Heart left ventricle (tissue), 16 donors: ENCODE data around the gene TNFAIP8L1. TPM values are rescaled to one million over a fixed set of nuclear protein-coding genes. Genes with fewer than 3 reads are reported as not detected.

ENCODE experiments used
- ATAC-seq, 4 donors: fragments of 200-7000 bp; cut with Tn5 transposase; one replicate each; pipeline ENCODE4 v1.9.1; 2020 to 2022; ENCODE audit warnings: moderate library complexity in 4 of 4, mild to moderate bottlenecking in 3 of 4, moderate number of reproducible peaks in 1 of 4
- DNase-seq, 5 donors: peaks; one replicate each; pipeline ENCODE4 v3.0.0-alpha.2; 2020
- H3K27ac ChIP-seq, 12 donors: fragments of 200-600 bp; sonication (generic) in 4 of 12; one replicate each; pipeline versions ENCODE4 v1.5.0 to v1.8.0; 2016 to 2022; ENCODE audit warnings: mild to moderate bottlenecking in 2 of 12
- H3K27me3 ChIP-seq, 9 donors: fragments of 200-600 bp; sonication (generic) in 2 of 9; one replicate each; pipeline versions ENCODE4 v1.5.1 to v1.8.0; 2016 to 2022; ENCODE audit warnings: mild to moderate bottlenecking in 3 of 9
- H3K36me3 ChIP-seq, 9 donors: fragments of 200-600 bp; sonication (generic) in 2 of 9; one replicate each; pipeline versions ENCODE4 v1.5.0 to v1.8.0; 2018 to 2022; ENCODE audit warnings: mild to moderate bottlenecking in 2 of 9
- H3K4me1 ChIP-seq, 12 donors: fragments of 200-600 bp; sonication (generic) in 4 of 12; one replicate each; pipeline versions ENCODE4 v1.5.0 to v1.8.0; 2016 to 2022; ENCODE audit warnings: mild to moderate bottlenecking in 3 of 12
- H3K4me3 ChIP-seq, 12 donors: fragments of 200-600 bp; sonication (generic) in 4 of 12; one replicate each; pipeline versions ENCODE4 v1.5.0 to v1.8.0; 2017 to 2022; ENCODE audit warnings: mild to moderate bottlenecking in 9 of 12, moderate library complexity in 4 of 12
- H3K9me3 ChIP-seq, 12 donors: fragments of 200-600 bp; sonication (generic) in 4 of 12; one replicate each; pipeline versions ENCODE4 v1.5.0 to v1.8.0; 2016 to 2022; ENCODE audit warnings: mild to moderate bottlenecking in 1 of 12
- CTCF ChIP-seq, 12 donors: fragments of 200-600 bp; sonication (generic) in 4 of 12; IDR thresholded peaks; one replicate each; pipeline versions ENCODE4 v1.5.0 to v1.8.0; 2018 to 2022; ENCODE audit warnings: antibody characterized with exemption in 12 of 12, mild to moderate bottlenecking in 5 of 12
- POLR2A ChIP-seq, 2 donors: fragments of 450-650 bp; IDR thresholded peaks; one replicate each; pipeline ENCODE4 v1.6.1; 2017; ENCODE audit warnings: antibody characterized with exemption in 2 of 2, mild to moderate bottlenecking in 2 of 2, moderate library complexity in 2 of 2
- WGBS, 4 donors: extraction: QIAGEN DNeasy Blood & Tissue Kit in 2 of 4; methylation state at CpG; one replicate each; pipeline versions ENCODE4 v1.1.5 to v1.1.7; 2013 to 2018; 5-methylcytosine and 5-hydroxymethylcytosine counted together
- intact Hi-C, 10 donors: fragments of 100-400 bp; cut with DNase I; formaldehyde crosslinking; loops; one replicate each; pipeline versions ENCODE4 v1.11.1 to v1.14.2; 2022
- polyA plus RNA-seq, 2 donors: library from polyadenylated mRNA; stranded (reverse); fragments of 200-250 nt; gene quantifications; one replicate each; pipeline ENCODE4 v1.2.3, GENCODE V29; 2013
- total RNA-seq, 9 donors: library from RNA; depleted of rRNA in 2 of 9; stranded (reverse); fragments of >200 nt in 2 of 9; fragmentation: NEBNext Ultra II Directional in 3 of 9; extraction: Animal tissue kit (Norgen Biotek cat#: 25700) in 3 of 9; gene quantifications; one replicate each; pipeline versions ENCODE4 v1.1.0 to v1.2.4, GENCODE V29; 2016 to 2023
- donor health status: ischemic (EF 13 %, LVEDD 7.1; RV severe dilation, severe dysfunction).
- donor health status: healthy with polysubstance abuse.
- donor health status: DM: no; HTN: yes; CAD: no.
- donor health status: DM: no; HTN: no; CAD: no.
- donor health status: ischemic (EF 25% LVEDD 6.9; RV normal size, moderate dysfunction).
- donor health status: ischemic (EF 25% LVEDD 5.7; RV mildly dilated, moderate dysfunction).
- donor health status: healthy.
- donor health status: DM: yes; HTN: yes; CAD: no.
- donor health status: ischemic (EF 35%, LVEDD 5.7; RV mildly dilated, moderate dysfunction).
- donor health status: nonischemic (EF 11% LVEDD 7.7; RV severe dilation, severe dysfunction).
- donor health status: DM: yes; HTN: yes; CAD: no.
- donor health status: PGD.
- donor health status: ischemic (EF 29% LVEDD 5.4; RV normal size, mild dysfunction).
- donor health status: nonischemic (EF 23%, LVEDD 6.1; RV moderate dilation, normal function).

Gene TNFAIP8L1
- total and polyA plus RNA-seq, 11 donors, result 2.8 to 15.1 (median 6.1) TPM

GRCh38 chr19:4620675-4621074 lies 18.6 kb upstream of the TNFAIP8L1 start:
- DNase-seq (no peak), ATAC-seq (no peak)
- intact Hi-C loops, result no loop called here
- TF ChIP-seq POLR2A (IDR thresholded peaks at IDR 0.05), result no peak
- TF ChIP-seq CTCF (IDR thresholded peaks at IDR 0.05), result no peak
- Histone ChIP-seq H3K27ac (no peak overlapping the region), H3K36me3 (no peaks in the 10 kb centered on the region), H3K4me3 (no peak overlapping the region), H3K4me1 (no peaks in the 10 kb centered on the region), H3K27me3 (peaks cover 0 to 31% (median 11%) of the 10 kb centered on the region in 9 donors), H3K9me3 (no peaks in the 10 kb centered on the region)
- WGBS, 4 donors, result 44 to 78% (median 49%) methylated on average over 2 of the region's 2 CpGs

- Histone ChIP-seq H3K36me3 (no peaks in the 10 kb centered on the region), H3K9me3 (no peaks in the 10 kb centered on the region), H3K27me3 (peaks cover 0 to 31% (median 13%) of the 10 kb centered on the region in 9 donors), H3K4me3 (no peak overlapping the region), H3K27ac (no peak overlapping the region), H3K4me1 (no peaks in the 10 kb centered on the region)
- intact Hi-C loops, result no loop called here
- WGBS, 4 donors, result 41 to 46% (median 42%) methylated on average over 12 of the region's 12 CpGs
- ATAC-seq (peak in 1 of 4 donors; percentile 34), DNase-seq (peak in 1 of 5 donors; percentile 25)
- TF ChIP-seq POLR2A (IDR thresholded peaks at IDR 0.05) (no peak), CTCF (IDR thresholded peaks at IDR 0.05) (no peak)
Observed at GRCh38 chr19:4622695-4623421, 16.5 kb upstream of the TNFAIP8L1 start.

GRCh38 chr19:4624301-4624700 lies 15.0 kb upstream of the TNFAIP8L1 start:
- H3K27ac ChIP-seq, result no peak overlapping the region
- TF ChIP-seq CTCF (IDR thresholded peaks at IDR 0.05), result no peak
- no peak for TF ChIP-seq POLR2A (IDR thresholded peaks at IDR 0.05)
- no peaks in the 10 kb centered on the region for H3K9me3 ChIP-seq
- H3K27me3 ChIP-seq, result peaks cover 0 to 31% (median 13%) of the 10 kb centered on the region in 9 donors
- no peaks in the 10 kb centered on the region for H3K36me3 ChIP-seq
- no peak overlapping the region for H3K4me3 ChIP-seq
- no peaks in the 10 kb centered on the region for H3K4me1 ChIP-seq
- 58 to 69% (median 65%) methylated on average over 5 of the region's 5 CpGs for WGBS, 4 donors
- ATAC-seq (no peak), DNase-seq (no peak)
- intact Hi-C loops, result no loop called here

GRCh38 chr19:4624733-4625362 lies 14.5 kb upstream of the TNFAIP8L1 start:
- no peaks in the 10 kb centered on the region for H3K4me1 ChIP-seq
- DNase-seq, result peak in 1 of 5 donors; percentile 13
- H3K36me3 ChIP-seq, result no peaks in the 10 kb centered on the region
- no peak for ATAC-seq
- H3K9me3 ChIP-seq, result no peaks in the 10 kb centered on the region
- H3K27ac ChIP-seq, result no peak overlapping the region
- no peak overlapping the region for H3K4me3 ChIP-seq
- intact Hi-C loops, result loop anchor here in 1 of 10 donors (5.0 kb wide), 1 partner anchor 38 kb away; no protein-coding TSS in a partner anchor
- peaks cover 0 to 26% (median 8%) of the 10 kb centered on the region in 9 donors for H3K27me3 ChIP-seq
- TF ChIP-seq POLR2A (IDR thresholded peaks at IDR 0.05) (no peak), CTCF (IDR thresholded peaks at IDR 0.05) (peak in 2 of 12 donors; percentile 13 to 14)
- WGBS, 4 donors, result 47 to 63% (median 58%) methylated on average over 6 of the region's 6 CpGs
